ENCODE results near the gene NELL1.

The NELL1 gene

DNA sequence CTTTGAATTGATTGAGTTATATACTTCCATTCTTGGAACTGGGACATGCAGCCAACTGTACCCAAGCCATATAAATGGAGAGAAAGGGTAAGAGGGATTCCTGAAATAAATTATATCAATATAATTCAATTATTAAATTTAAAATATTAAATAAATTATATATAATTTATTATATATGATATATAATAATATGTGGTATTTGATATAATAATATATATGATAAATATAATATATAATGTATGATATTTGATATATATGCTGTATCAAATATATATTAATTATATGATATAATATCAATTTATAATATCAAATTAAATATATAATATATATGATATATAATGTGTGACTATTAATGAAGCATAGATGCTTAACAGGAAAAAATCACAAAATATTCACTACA, 677.0 kb downstream of the NELL1 start:
- DNase-seq: no peak
- Histone ChIP-seq H3K4me3 (ENCODE audit: low read depth, low read length) (no peak overlapping the region), H3K36me3 (replicated peaks) (no peaks in the 10 kb centered on the region), H3K27me3 (replicated peaks) (no peaks in the 10 kb centered on the region), H3K27ac (no peak overlapping the region)
- TF ChIP-seq, protein P1, sequence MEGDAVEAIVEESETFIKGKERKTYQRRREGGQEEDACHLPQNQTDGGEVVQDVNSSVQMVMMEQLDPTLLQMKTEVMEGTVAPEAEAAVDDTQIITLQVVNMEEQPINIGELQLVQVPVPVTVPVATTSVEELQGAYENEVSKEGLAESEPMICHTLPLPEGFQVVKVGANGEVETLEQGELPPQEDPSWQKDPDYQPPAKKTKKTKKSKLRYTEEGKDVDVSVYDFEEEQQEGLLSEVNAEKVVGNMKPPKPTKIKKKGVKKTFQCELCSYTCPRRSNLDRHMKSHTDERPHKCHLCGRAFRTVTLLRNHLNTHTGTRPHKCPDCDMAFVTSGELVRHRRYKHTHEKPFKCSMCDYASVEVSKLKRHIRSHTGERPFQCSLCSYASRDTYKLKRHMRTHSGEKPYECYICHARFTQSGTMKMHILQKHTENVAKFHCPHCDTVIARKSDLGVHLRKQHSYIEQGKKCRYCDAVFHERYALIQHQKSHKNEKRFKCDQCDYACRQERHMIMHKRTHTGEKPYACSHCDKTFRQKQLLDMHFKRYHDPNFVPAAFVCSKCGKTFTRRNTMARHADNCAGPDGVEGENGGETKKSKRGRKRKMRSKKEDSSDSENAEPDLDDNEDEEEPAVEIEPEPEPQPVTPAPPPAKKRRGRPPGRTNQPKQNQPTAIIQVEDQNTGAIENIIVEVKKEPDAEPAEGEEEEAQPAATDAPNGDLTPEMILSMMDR (IDR thresholded peaks at IDR 0.05; ENCODE audit: low read depth, low read length, missing control alignments): no peak
- in situ Hi-C loops (cut with HindIII; ENCODE audit: low pct_ligation_motif_present, low sequenced_read_pairs): no loop called here

- Histone ChIP-seq H3K36me3 (replicated peaks) (no peaks in the 10 kb centered on the region), H3K4me3 (ENCODE audit: low read depth, low read length) (no peak overlapping the region), H3K27ac (no peak overlapping the region), H3K27me3 (replicated peaks) (no peaks in the 10 kb centered on the region)
- DNase-seq: no peak
- in situ Hi-C loops (cut with HindIII; ENCODE audit: low pct_ligation_motif_present, low sequenced_read_pairs): no loop called here
- TF ChIP-seq, protein P1 (IDR thresholded peaks at IDR 0.05; ENCODE audit: low read depth, low read length, missing control alignments): no peak
These were observed 681.2 kb downstream of the NELL1 start for GRCh38 chr11:21350613-21351012.

- in situ Hi-C loops (cut with HindIII; ENCODE audit: low pct_ligation_motif_present, low sequenced_read_pairs): no loop called here
- no peaks in the 10 kb centered on the region for H3K27me3 ChIP-seq (replicated peaks)
- no peak overlapping the region for H3K27ac ChIP-seq
- no peaks in the 10 kb centered on the region for H3K36me3 ChIP-seq (replicated peaks)
- TF ChIP-seq, protein P1 (IDR thresholded peaks at IDR 0.05; ENCODE audit: low read depth, low read length, missing control alignments): no peak
- no peak for DNase-seq
- H3K4me3 ChIP-seq (ENCODE audit: low read depth, low read length): no peak overlapping the region
These were observed 684.0 kb downstream of the NELL1 start for GRCh38 chr11:21353425-21353824.

DNA sequence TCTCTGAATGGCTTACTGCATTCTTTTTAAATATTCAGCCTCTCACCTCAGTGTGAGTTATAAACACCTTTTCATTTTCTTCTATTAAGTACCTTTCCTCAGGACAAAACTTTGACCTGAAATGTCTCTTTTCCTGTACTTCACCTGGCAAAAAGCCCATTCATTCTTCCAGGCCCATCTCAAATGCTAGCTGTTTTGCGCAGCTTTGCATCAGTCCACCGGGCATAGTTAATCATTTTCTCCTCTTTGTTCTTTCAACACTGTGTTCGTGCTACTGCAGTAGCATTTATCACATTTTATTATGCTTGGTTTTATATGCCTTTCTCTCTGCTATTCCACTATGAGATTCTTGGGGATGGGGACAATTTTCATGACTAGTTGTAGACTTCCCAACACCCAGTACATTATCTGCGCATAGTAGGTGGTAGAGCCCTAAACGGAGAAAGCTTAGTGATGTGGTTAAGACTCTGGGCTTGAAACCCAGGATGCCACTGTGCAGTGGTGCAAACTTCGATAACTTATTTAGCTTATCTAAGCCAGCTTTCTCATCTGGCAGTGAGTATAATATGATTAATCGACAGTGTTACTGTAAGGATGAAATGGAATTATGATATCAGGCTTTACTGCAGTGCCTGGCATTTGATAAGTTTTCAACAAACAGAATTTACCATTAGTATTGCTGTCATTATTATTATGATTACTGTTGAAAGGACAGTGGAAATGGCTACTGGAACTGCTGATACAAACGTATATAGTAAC, 695.7 kb downstream of the NELL1 start:
- H3K4me3 ChIP-seq (ENCODE audit: low read depth, low read length): no peak overlapping the region
- TF ChIP-seq, protein P1 (IDR thresholded peaks at IDR 0.05; ENCODE audit: low read depth, low read length, missing control alignments): no peak
- in situ Hi-C loops (cut with HindIII; ENCODE audit: low pct_ligation_motif_present, low sequenced_read_pairs): no loop called here
- no peak overlapping the region for H3K27ac ChIP-seq
- H3K27me3 ChIP-seq (replicated peaks): no peaks in the 10 kb centered on the region
- no peaks in the 10 kb centered on the region for H3K36me3 ChIP-seq (replicated peaks)
- no peak for DNase-seq

DNA sequence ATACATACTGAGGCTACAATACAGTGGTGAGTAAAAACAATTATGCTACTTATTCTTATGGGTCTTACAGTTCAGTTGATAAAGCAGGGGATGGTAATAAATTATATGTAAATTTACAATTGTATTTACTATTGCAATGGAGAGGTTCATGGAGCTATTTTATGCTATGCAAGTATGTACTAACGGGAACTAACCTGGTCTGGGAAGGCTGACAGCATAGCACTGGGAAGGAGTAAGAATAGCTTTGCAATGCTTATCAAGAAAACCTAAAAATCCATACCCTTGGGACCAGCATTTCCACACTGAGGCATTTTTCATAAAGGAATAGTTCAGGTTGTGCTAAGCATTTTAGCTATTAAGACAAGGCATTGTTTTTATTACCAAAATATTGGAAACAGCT, 700.6 kb downstream of the NELL1 start:
- DNase-seq: no peak
- TF ChIP-seq, protein P1 (IDR thresholded peaks at IDR 0.05; ENCODE audit: low read depth, low read length, missing control alignments): no peak
- H3K27ac ChIP-seq: no peak overlapping the region
- in situ Hi-C loops (cut with HindIII; ENCODE audit: low pct_ligation_motif_present, low sequenced_read_pairs): no loop called here
- no peaks in the 10 kb centered on the region for H3K27me3 ChIP-seq (replicated peaks)
- H3K36me3 ChIP-seq (replicated peaks): no peaks in the 10 kb centered on the region
- no peak overlapping the region for H3K4me3 ChIP-seq (ENCODE audit: low read depth, low read length)

DNA sequence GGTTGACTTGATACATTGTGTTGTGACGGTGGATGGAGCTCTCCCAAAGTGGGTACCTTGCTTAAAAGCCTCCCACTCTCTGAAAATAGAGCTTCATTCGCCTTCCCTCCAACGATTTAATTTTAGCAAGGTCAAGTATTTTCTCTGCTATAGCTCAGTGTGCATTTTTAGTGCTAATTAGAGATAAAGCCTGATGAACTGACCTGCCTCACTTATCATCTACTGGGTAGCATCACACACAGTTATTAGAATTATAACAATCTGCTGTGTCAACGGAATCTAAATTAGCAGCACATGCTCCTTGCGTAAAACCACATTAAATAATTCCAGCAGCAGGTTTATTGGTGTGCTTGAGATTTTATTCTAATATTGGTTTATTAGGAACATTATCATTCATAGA, 701.7 kb downstream of the NELL1 start:
- no peak overlapping the region for H3K4me3 ChIP-seq (ENCODE audit: low read depth, low read length)
- TF ChIP-seq, protein P1 (IDR thresholded peaks at IDR 0.05; ENCODE audit: low read depth, low read length, missing control alignments): no peak
- no peak for DNase-seq
- H3K36me3 ChIP-seq (replicated peaks): no peaks in the 10 kb centered on the region
- no peaks in the 10 kb centered on the region for H3K27me3 ChIP-seq (replicated peaks)
- in situ Hi-C loops (cut with HindIII; ENCODE audit: low pct_ligation_motif_present, low sequenced_read_pairs): no loop called here
- H3K27ac ChIP-seq: no peak overlapping the region

Measured in brain microvascular endothelial cell (primary cell).